Astrocyte (in vitro differentiated cells and primary cell): ENCODE measurements around the gene PRKD1.

Source experiments
- EZH2 ChIP-seq: IDR thresholded peaks from 2 replicates; pipeline ENCODE4 v1.6.1; 2012; ENCODE audit warnings: mild to moderate bottlenecking, low read length, inconsistent platforms; ENCODE audit not compliant: insufficient read depth
- TF ChIP-seq, protein P1 (sequence below): IDR thresholded peaks from 2 replicates; pipeline ENCODE4 v1.5.1; 2011; ENCODE audit warnings: low read depth, mild to moderate bottlenecking, inconsistent platforms, low read length, moderate library complexity; ENCODE audit not compliant: insufficient read depth

GRCh38 chr14:29788093-29788492 is 139.6 kb downstream of the PRKD1 start:
- TF ChIP-seq, protein P1, sequence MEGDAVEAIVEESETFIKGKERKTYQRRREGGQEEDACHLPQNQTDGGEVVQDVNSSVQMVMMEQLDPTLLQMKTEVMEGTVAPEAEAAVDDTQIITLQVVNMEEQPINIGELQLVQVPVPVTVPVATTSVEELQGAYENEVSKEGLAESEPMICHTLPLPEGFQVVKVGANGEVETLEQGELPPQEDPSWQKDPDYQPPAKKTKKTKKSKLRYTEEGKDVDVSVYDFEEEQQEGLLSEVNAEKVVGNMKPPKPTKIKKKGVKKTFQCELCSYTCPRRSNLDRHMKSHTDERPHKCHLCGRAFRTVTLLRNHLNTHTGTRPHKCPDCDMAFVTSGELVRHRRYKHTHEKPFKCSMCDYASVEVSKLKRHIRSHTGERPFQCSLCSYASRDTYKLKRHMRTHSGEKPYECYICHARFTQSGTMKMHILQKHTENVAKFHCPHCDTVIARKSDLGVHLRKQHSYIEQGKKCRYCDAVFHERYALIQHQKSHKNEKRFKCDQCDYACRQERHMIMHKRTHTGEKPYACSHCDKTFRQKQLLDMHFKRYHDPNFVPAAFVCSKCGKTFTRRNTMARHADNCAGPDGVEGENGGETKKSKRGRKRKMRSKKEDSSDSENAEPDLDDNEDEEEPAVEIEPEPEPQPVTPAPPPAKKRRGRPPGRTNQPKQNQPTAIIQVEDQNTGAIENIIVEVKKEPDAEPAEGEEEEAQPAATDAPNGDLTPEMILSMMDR, result no peak
- no peak for TF ChIP-seq EZH2
